GM23338 (cell line): ENCODE data around the gene GRIN2D. TPM values are rescaled to one million over a fixed set of nuclear protein-coding genes. Genes with fewer than 3 reads are reported as not detected.

Source experiments
- ATAC-seq: fragments of 200-7000 bp; cut with Tn5 transposase; 3 replicates; pipeline ENCODE4 v1.9.1; 2020
- DNase-seq: peaks from one replicate; pipeline ENCODE4 v3.0.0-alpha.2; 2015; ENCODE audit warnings: low spot score
- H2AFZ ChIP-seq: fragments of 200-600 bp; sonication (generic); 2 replicates; pipeline ENCODE4 v1.8.0; 2016; ENCODE audit warnings: antibody characterized with exemption, mild to moderate bottlenecking, moderate library complexity
- H3F3A ChIP-seq: fragments of 200-600 bp; sonication (generic); replicated peaks from 2 replicates; pipeline ENCODE4 v1.8.0; 2017; ENCODE audit warnings: antibody characterized with exemption, mixed run types, low read depth
- H3K27ac ChIP-seq: fragments of 200-600 bp; sonication (generic); 2 replicates; pipeline ENCODE4 v1.6.1; 2016; ENCODE audit warnings: low read depth
- H3K27me3 ChIP-seq: fragments of 200-600 bp; sonication (generic); 2 replicates; pipeline ENCODE4 v1.8.0; 2016; ENCODE audit warnings: mild to moderate bottlenecking, mixed run types, moderate library complexity; ENCODE audit not compliant: insufficient read depth
- H3K36me3 ChIP-seq: fragments of 200-600 bp; sonication (generic); 2 replicates; pipeline ENCODE4 v1.8.0; 2016; ENCODE audit warnings: mild to moderate bottlenecking; ENCODE audit not compliant: insufficient read depth
- H3K4me1 ChIP-seq: fragments of 200-600 bp; sonication (generic); 2 replicates; pipeline ENCODE4 v1.8.0; 2016; ENCODE audit warnings: mild to moderate bottlenecking, moderate library complexity; ENCODE audit not compliant: insufficient read depth
- H3K4me2 ChIP-seq: fragments of 200-600 bp; sonication (generic); 2 replicates; pipeline ENCODE4 v1.7.1; 2017; ENCODE audit warnings: mixed run types
- H3K4me3 ChIP-seq: fragments of 200-600 bp; sonication (generic); 2 replicates; pipeline ENCODE4 v1.6.1; 2016; ENCODE audit warnings: mixed run types
- H3K79me2 ChIP-seq: fragments of 200-600 bp; sonication (generic); replicated peaks from 2 replicates; pipeline ENCODE4 v1.8.0; 2017; ENCODE audit warnings: mild to moderate bottlenecking; ENCODE audit not compliant: insufficient read depth
- H3K9me2 ChIP-seq: fragments of 200-600 bp; sonication (generic); 2 replicates; pipeline ENCODE4 v1.8.0; 2017; ENCODE audit not compliant: insufficient read depth
- H4K20me1 ChIP-seq: fragments of 200-600 bp; sonication (generic); replicated peaks from 2 replicates; pipeline ENCODE4 v1.8.0; 2017; ENCODE audit warnings: mild to moderate bottlenecking; ENCODE audit not compliant: insufficient read depth
- H3K27ac Mint-ChIP-seq: 2 replicates; pipeline ENCODE4 v1.8.0; 2020; ENCODE audit warnings: inconsistent platforms, mild to moderate bottlenecking, moderate library complexity, mixed read lengths
- H3K27me3 Mint-ChIP-seq: 3 replicates; pipeline ENCODE4 v1.8.0; 2022; ENCODE audit warnings: low read depth, mild to moderate bottlenecking, moderate library complexity, mixed read lengths, inconsistent platforms; ENCODE audit not compliant: insufficient read depth, poor library complexity
- H3K36me3 Mint-ChIP-seq: 3 replicates; pipeline ENCODE4 v1.8.0; 2021; ENCODE audit warnings: low read depth, mild to moderate bottlenecking, inconsistent platforms, moderate library complexity, mixed read lengths
- H3K4me1 Mint-ChIP-seq: 3 replicates; pipeline ENCODE4 v1.8.0; 2020; ENCODE audit warnings: mild to moderate bottlenecking, inconsistent platforms, mixed read lengths
- H3K4me3 Mint-ChIP-seq: 3 replicates; pipeline ENCODE4 v1.8.0; 2021; ENCODE audit warnings: moderate library complexity, mild to moderate bottlenecking, inconsistent platforms, mixed read lengths
- H3K9me3 Mint-ChIP-seq: 3 replicates; pipeline ENCODE4 v1.8.0; 2020; ENCODE audit warnings: moderate library complexity, mild to moderate bottlenecking, inconsistent platforms, mixed read lengths
- CREB1 ChIP-seq: fragments of 250-450 bp; sonication (Bioruptor Pico); IDR thresholded peaks from 2 replicates; pipeline ENCODE4 v1.5.0; 2020; ENCODE audit warnings: low read depth, mild to moderate bottlenecking, moderate library complexity
- EZH2 ChIP-seq: fragments of 200-600 bp; sonication (generic); IDR thresholded peaks from one replicate; pipeline ENCODE4 v1.8.0; 2017; ENCODE audit warnings: antibody characterized with exemption, mild to moderate bottlenecking, low read depth; ENCODE audit not compliant: unreplicated experiment
- EZH2phosphoT487 ChIP-seq: fragments of 200-600 bp; sonication (generic); IDR thresholded peaks from one replicate; pipeline ENCODE4 v1.8.1; 2018; ENCODE audit warnings: antibody characterized with exemption; ENCODE audit not compliant: unreplicated experiment
- JUNB ChIP-seq: IDR thresholded peaks from one replicate; pipeline ENCODE4 v1.6.1; 2016; ENCODE audit warnings: antibody characterized with exemption; ENCODE audit not compliant: unreplicated experiment
- NANOG ChIP-seq: IDR thresholded peaks from 2 replicates; pipeline ENCODE4 v1.6.1; 2016; ENCODE audit warnings: antibody characterized with exemption, borderline replicate concordance
- POLR2AphosphoS5 ChIP-seq: IDR thresholded peaks from 2 replicates; pipeline ENCODE4 v1.6.1; 2016; ENCODE audit warnings: antibody characterized with exemption, low read depth
- STAT1 ChIP-seq: IDR thresholded peaks from one replicate; pipeline ENCODE4 v1.6.1; 2016; ENCODE audit warnings: antibody characterized with exemption; ENCODE audit not compliant: unreplicated experiment
- ZNF114 ChIP-seq: fragments of 250-450 bp; sonication (Bioruptor Pico); IDR thresholded peaks from 2 replicates; pipeline ENCODE4 v1.5.0; 2020; ENCODE audit warnings: mild to moderate bottlenecking, moderate library complexity
- ZNF331 ChIP-seq: fragments of 250-450 bp; sonication (Bioruptor Pico); IDR thresholded peaks from 2 replicates; pipeline ENCODE4 v1.5.0; 2020; ENCODE audit warnings: low read depth, mild to moderate bottlenecking, moderate library complexity
- polyA plus RNA-seq: library from polyadenylated mRNA; unstranded; fragments of >200 nt; fragmentation: Nextera tagmentation; extraction: Ambion mirVana; gene quantifications from 2 replicates; pipeline ENCODE4 v1.2.1, GENCODE V29; 2016
- total RNA-seq: library from RNA; depleted of rRNA; stranded (reverse); fragments of >200 nt; shearing (Covaris generic); gene quantifications from 2 replicates; pipeline ENCODE4 v1.2.3, GENCODE V29; 2014
- TF ChIP-seq, protein P1 (sequence below): IDR thresholded peaks from one replicate; pipeline ENCODE4 v1.6.1; 2018; ENCODE audit warnings: antibody characterized with exemption; ENCODE audit not compliant: unreplicated experiment
- TF ChIP-seq, protein P2 (sequence below), 2 experiments: fragments of 200-600 bp in 1 of 2; sonication (generic) in 1 of 2; conservative IDR thresholded peaks; 2 replicates each; pipeline versions ENCODE4 v1.5.1 to v1.6.1; 2016 to 2017; ENCODE audit warnings: antibody characterized with exemption in 2 of 2, low read depth in 2 of 2, mild to moderate bottlenecking in 2 of 2, moderate library complexity in 1 of 2
- TF ChIP-seq, protein P3 (sequence below): fragments of 250-450 bp; sonication (Bioruptor Pico); IDR thresholded peaks from 2 replicates; pipeline ENCODE4 v1.5.0; 2020; ENCODE audit warnings: mild to moderate bottlenecking, moderate library complexity
- TF ChIP-seq, protein P4 (sequence below): IDR thresholded peaks from 2 replicates; pipeline ENCODE4 v1.6.1; 2016; ENCODE audit warnings: antibody characterized with exemption

The GRIN2D gene
- total and polyA plus RNA-seq, 2 experiments from 2014 or later, result 4.4 to 20.0 TPM

DNA sequence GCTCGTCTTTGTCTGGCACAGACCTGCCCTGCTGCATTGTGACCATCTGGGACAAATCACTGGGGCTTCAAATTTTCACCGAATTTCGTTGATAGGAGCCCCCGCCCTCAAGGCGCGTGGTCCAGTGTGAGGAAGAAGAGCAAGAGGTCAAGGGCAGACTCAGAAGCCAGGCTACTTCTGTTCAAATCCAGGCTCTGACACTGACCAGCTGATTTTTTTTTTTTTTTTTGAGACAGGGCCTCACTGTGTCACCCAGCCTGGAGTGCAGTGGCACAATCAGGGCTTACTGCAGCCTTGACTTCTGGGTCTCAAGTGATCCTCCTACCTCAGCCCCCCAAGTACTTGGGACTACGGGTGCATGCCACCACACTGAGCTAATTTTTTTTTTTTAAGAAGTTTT, 22.1 kb upstream of the GRIN2D start:
- Histone ChIP-seq H4K20me1 (no peaks in the 10 kb centered on the region), H3K4me2 (no peak overlapping the region), H3K27me3 (no peaks in the 10 kb centered on the region), H3F3A (no peaks in the 10 kb centered on the region), H2AFZ (no peak overlapping the region), H3K27ac (no peak overlapping the region), H3K9me2 (no peaks in the 10 kb centered on the region), H3K79me2 (no peaks in the 10 kb centered on the region), H3K4me3 (no peak overlapping the region), H3K36me3 (no peaks in the 10 kb centered on the region), H3K4me1 (no peaks in the 10 kb centered on the region)
- TF ChIP-seq ZNF114 (CRISPR knock-in tag), result no peak
- TF ChIP-seq EZH2, result no peak
- TF ChIP-seq STAT1, result no peak
- TF ChIP-seq, protein P1, sequence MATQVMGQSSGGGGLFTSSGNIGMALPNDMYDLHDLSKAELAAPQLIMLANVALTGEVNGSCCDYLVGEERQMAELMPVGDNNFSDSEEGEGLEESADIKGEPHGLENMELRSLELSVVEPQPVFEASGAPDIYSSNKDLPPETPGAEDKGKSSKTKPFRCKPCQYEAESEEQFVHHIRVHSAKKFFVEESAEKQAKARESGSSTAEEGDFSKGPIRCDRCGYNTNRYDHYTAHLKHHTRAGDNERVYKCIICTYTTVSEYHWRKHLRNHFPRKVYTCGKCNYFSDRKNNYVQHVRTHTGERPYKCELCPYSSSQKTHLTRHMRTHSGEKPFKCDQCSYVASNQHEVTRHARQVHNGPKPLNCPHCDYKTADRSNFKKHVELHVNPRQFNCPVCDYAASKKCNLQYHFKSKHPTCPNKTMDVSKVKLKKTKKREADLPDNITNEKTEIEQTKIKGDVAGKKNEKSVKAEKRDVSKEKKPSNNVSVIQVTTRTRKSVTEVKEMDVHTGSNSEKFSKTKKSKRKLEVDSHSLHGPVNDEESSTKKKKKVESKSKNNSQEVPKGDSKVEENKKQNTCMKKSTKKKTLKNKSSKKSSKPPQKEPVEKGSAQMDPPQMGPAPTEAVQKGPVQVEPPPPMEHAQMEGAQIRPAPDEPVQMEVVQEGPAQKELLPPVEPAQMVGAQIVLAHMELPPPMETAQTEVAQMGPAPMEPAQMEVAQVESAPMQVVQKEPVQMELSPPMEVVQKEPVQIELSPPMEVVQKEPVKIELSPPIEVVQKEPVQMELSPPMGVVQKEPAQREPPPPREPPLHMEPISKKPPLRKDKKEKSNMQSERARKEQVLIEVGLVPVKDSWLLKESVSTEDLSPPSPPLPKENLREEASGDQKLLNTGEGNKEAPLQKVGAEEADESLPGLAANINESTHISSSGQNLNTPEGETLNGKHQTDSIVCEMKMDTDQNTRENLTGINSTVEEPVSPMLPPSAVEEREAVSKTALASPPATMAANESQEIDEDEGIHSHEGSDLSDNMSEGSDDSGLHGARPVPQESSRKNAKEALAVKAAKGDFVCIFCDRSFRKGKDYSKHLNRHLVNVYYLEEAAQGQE, result no peak
- TF ChIP-seq, protein P2, sequence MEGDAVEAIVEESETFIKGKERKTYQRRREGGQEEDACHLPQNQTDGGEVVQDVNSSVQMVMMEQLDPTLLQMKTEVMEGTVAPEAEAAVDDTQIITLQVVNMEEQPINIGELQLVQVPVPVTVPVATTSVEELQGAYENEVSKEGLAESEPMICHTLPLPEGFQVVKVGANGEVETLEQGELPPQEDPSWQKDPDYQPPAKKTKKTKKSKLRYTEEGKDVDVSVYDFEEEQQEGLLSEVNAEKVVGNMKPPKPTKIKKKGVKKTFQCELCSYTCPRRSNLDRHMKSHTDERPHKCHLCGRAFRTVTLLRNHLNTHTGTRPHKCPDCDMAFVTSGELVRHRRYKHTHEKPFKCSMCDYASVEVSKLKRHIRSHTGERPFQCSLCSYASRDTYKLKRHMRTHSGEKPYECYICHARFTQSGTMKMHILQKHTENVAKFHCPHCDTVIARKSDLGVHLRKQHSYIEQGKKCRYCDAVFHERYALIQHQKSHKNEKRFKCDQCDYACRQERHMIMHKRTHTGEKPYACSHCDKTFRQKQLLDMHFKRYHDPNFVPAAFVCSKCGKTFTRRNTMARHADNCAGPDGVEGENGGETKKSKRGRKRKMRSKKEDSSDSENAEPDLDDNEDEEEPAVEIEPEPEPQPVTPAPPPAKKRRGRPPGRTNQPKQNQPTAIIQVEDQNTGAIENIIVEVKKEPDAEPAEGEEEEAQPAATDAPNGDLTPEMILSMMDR (conservative IDR thresholded peaks at IDR 0.05; ENCODE audit: low read depth in 2 of 2), result no peak
- no peak for TF ChIP-seq NANOG
- TF ChIP-seq CREB1, result no peak
- TF ChIP-seq, protein P3, sequence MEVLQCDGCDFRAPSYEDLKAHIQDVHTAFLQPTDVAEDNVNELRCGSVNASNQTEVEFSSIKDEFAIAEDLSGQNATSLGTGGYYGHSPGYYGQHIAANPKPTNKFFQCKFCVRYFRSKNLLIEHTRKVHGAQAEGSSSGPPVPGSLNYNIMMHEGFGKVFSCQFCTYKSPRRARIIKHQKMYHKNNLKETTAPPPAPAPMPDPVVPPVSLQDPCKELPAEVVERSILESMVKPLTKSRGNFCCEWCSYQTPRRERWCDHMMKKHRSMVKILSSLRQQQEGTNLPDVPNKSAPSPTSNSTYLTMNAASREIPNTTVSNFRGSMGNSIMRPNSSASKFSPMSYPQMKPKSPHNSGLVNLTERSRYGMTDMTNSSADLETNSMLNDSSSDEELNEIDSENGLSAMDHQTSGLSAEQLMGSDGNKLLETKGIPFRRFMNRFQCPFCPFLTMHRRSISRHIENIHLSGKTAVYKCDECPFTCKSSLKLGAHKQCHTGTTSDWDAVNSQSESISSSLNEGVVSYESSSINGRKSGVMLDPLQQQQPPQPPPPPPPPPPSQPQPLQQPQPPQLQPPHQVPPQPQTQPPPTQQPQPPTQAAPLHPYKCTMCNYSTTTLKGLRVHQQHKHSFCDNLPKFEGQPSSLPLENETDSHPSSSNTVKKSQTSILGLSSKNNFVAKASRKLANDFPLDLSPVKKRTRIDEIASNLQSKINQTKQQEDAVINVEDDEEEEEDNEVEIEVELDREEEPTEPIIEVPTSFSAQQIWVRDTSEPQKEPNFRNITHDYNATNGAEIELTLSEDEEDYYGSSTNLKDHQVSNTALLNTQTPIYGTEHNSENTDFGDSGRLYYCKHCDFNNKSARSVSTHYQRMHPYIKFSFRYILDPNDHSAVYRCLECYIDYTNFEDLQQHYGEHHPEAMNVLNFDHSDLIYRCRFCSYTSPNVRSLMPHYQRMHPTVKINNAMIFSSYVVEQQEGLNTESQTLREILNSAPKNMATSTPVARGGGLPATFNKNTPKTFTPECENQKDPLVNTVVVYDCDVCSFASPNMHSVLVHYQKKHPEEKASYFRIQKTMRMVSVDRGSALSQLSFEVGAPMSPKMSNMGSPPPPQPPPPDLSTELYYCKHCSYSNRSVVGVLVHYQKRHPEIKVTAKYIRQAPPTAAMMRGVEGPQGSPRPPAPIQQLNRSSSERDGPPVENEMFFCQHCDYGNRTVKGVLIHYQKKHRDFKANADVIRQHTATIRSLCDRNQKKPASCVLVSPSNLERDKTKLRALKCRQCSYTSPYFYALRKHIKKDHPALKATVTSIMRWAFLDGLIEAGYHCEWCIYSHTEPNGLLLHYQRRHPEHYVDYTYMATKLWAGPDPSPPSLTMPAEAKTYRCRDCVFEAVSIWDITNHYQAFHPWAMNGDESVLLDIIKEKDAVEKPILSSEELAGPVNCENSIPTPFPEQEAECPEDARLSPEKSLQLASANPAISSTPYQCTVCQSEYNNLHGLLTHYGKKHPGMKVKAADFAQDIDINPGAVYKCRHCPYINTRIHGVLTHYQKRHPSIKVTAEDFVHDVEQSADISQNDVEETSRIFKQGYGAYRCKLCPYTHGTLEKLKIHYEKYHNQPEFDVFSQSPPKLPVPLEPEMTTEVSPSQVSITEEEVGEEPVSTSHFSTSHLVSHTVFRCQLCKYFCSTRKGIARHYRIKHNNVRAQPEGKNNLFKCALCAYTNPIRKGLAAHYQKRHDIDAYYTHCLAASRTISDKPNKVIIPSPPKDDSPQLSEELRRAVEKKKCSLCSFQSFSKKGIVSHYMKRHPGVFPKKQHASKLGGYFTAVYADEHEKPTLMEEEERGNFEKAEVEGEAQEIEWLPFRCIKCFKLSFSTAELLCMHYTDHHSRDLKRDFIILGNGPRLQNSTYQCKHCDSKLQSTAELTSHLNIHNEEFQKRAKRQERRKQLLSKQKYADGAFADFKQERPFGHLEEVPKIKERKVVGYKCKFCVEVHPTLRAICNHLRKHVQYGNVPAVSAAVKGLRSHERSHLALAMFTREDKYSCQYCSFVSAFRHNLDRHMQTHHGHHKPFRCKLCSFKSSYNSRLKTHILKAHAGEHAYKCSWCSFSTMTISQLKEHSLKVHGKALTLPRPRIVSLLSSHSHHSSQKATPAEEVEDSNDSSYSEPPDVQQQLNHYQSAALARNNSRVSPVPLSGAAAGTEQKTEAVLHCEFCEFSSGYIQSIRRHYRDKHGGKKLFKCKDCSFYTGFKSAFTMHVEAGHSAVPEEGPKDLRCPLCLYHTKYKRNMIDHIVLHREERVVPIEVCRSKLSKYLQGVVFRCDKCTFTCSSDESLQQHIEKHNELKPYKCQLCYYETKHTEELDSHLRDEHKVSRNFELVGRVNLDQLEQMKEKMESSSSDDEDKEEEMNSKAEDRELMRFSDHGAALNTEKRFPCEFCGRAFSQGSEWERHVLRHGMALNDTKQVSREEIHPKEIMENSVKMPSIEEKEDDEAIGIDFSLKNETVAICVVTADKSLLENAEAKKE (CRISPR knock-in tag), result no peak
- no peak for TF ChIP-seq POLR2AphosphoS5
- no peak for TF ChIP-seq JUNB
- TF ChIP-seq ZNF331 (CRISPR knock-in tag), result no peak
- no peak for TF ChIP-seq EZH2phosphoT487
- TF ChIP-seq, protein P4, sequence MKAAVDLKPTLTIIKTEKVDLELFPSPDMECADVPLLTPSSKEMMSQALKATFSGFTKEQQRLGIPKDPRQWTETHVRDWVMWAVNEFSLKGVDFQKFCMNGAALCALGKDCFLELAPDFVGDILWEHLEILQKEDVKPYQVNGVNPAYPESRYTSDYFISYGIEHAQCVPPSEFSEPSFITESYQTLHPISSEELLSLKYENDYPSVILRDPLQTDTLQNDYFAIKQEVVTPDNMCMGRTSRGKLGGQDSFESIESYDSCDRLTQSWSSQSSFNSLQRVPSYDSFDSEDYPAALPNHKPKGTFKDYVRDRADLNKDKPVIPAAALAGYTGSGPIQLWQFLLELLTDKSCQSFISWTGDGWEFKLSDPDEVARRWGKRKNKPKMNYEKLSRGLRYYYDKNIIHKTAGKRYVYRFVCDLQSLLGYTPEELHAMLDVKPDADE, result no peak
- H3K9me3 Mint-ChIP-seq, result no peaks in the 10 kb centered on the region
- peaks cover 13% of the 10 kb centered on the region for H3K27me3 Mint-ChIP-seq
- no peak overlapping the region for H3K27ac Mint-ChIP-seq
- no peaks in the 10 kb centered on the region for H3K36me3 Mint-ChIP-seq
- DNase-seq (no peak), ATAC-seq (no peak)
- H3K4me3 Mint-ChIP-seq, result no peak overlapping the region
- H3K4me1 Mint-ChIP-seq, result peaks cover 2% of the 10 kb centered on the region; the same call in 1 of the 3 replicates
